ENCODE data around the gene MAF.

Gene MAF
- total RNA-seq: 181 to 236 (median 200) reads per million in 3 donors

DNA sequence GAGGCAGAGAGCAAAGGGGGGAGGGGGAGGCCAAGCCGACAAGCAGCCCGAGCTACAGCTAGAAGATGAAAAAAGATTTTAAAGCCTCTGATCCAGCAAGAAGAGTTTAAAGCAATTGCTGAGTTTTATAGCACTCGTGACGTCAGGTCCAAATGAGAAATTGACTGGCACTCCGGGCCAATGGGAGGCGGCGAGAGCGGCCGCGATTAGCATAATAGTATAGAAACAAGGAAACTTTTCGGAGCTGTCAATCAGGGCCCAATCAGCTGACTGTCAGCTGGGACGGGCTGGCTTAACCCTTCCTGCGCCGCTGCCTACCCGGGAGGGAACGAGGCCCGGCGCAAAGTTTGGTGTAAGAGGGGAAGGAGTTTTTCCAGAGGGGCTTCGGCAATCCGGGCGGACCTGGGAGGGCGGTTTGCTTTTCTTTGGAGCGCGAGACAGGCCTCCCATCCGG, at the start of gene MAF:
Gene MAF, minus strand, starts transcription at position 100 of the 454 bp plus-strand sequence. CDS start 835 bp downstream, outside the sequence.
- H3K36me3 ChIP-seq (ENCODE audit: control insufficient read depth, insufficient read depth, low read length): no peaks in the 10 kb centered on the region
- no peaks in the 10 kb centered on the region for H3K9me3 ChIP-seq (ENCODE audit: control insufficient read depth, low read length)
- peak within 1 kb of the TSS; percentile 87 for H3K4me3 ChIP-seq (ENCODE audit: insufficient read depth, low read depth, low read length, poor library complexity, severe bottlenecking)
- H3K27ac ChIP-seq (ENCODE audit: insufficient read depth, low read length, poor library complexity, severe bottlenecking): peak within 1 kb of the TSS; percentile 71
- H3K27me3 ChIP-seq (replicated peaks; ENCODE audit: control insufficient read depth, insufficient read depth, low read length, poor library complexity, severe bottlenecking): no peaks in the 10 kb centered on the region
- DNase-seq: peak; percentile 87 to 93 (median 90)
- H3K4me1 ChIP-seq (ENCODE audit: control insufficient read depth, insufficient read depth, low read length, poor library complexity, severe bottlenecking): no peaks in the 10 kb centered on the region

- H3K9me3 ChIP-seq (ENCODE audit: control insufficient read depth, low read length): no peaks in the 10 kb centered on the region
- DNase-seq: no peak
- no peak overlapping the region for H3K4me3 ChIP-seq (ENCODE audit: insufficient read depth, low read depth, low read length, poor library complexity, severe bottlenecking)
- H3K27me3 ChIP-seq (replicated peaks; ENCODE audit: control insufficient read depth, insufficient read depth, low read length, poor library complexity, severe bottlenecking): no peaks in the 10 kb centered on the region
- H3K4me1 ChIP-seq (ENCODE audit: control insufficient read depth, insufficient read depth, low read length, poor library complexity, severe bottlenecking): no peaks in the 10 kb centered on the region
- H3K27ac ChIP-seq (ENCODE audit: insufficient read depth, low read length, poor library complexity, severe bottlenecking): no peak overlapping the region
- H3K36me3 ChIP-seq (ENCODE audit: control insufficient read depth, insufficient read depth, low read length): no peaks in the 10 kb centered on the region
These were observed 48.3 kb upstream of the MAF start for GRCh38 chr16:79648826-79649225.

GRCh38 chr16:79647586-79647985, 47.0 kb upstream of the MAF start:
- no peak for DNase-seq
- Histone ChIP-seq H3K4me1 (ENCODE audit: control insufficient read depth, insufficient read depth, low read length, poor library complexity, severe bottlenecking) (no peaks in the 10 kb centered on the region), H3K4me3 (ENCODE audit: insufficient read depth, low read depth, low read length, poor library complexity, severe bottlenecking) (no peak overlapping the region), H3K27me3 (replicated peaks; ENCODE audit: control insufficient read depth, insufficient read depth, low read length, poor library complexity, severe bottlenecking) (no peaks in the 10 kb centered on the region), H3K27ac (ENCODE audit: insufficient read depth, low read length, poor library complexity, severe bottlenecking) (no peak overlapping the region), H3K9me3 (ENCODE audit: control insufficient read depth, low read length) (no peaks in the 10 kb centered on the region), H3K36me3 (ENCODE audit: control insufficient read depth, insufficient read depth, low read length) (no peaks in the 10 kb centered on the region)

- Histone ChIP-seq H3K27ac (ENCODE audit: insufficient read depth, low read length, poor library complexity, severe bottlenecking) (no peak overlapping the region), H3K27me3 (replicated peaks; ENCODE audit: control insufficient read depth, insufficient read depth, low read length, poor library complexity, severe bottlenecking) (no peaks in the 10 kb centered on the region), H3K4me1 (ENCODE audit: control insufficient read depth, insufficient read depth, low read length, poor library complexity, severe bottlenecking) (peaks cover 9% of the 10 kb centered on the region), H3K9me3 (ENCODE audit: control insufficient read depth, low read length) (no peaks in the 10 kb centered on the region), H3K4me3 (ENCODE audit: insufficient read depth, low read depth, low read length, poor library complexity, severe bottlenecking) (no peak overlapping the region), H3K36me3 (ENCODE audit: control insufficient read depth, insufficient read depth, low read length) (no peaks in the 10 kb centered on the region)
- no peak for DNase-seq
These were observed 45.2 kb upstream of the MAF start for GRCh38 chr16:79645701-79646100.

GRCh38 chr16:79644971-79645667, 44.6 kb upstream of the MAF start:
- Histone ChIP-seq H3K4me1 (ENCODE audit: control insufficient read depth, insufficient read depth, low read length, poor library complexity, severe bottlenecking) (peaks cover 13% of the 10 kb centered on the region), H3K4me3 (ENCODE audit: insufficient read depth, low read depth, low read length, poor library complexity, severe bottlenecking) (no peak overlapping the region), H3K27ac (ENCODE audit: insufficient read depth, low read length, poor library complexity, severe bottlenecking) (no peak overlapping the region), H3K9me3 (ENCODE audit: control insufficient read depth, low read length) (no peaks in the 10 kb centered on the region), H3K36me3 (ENCODE audit: control insufficient read depth, insufficient read depth, low read length) (no peaks in the 10 kb centered on the region), H3K27me3 (replicated peaks; ENCODE audit: control insufficient read depth, insufficient read depth, low read length, poor library complexity, severe bottlenecking) (no peaks in the 10 kb centered on the region)
- DNase-seq: no peak

GRCh38 chr16:79642652-79643051, 42.1 kb upstream of the MAF start:
- H3K27ac ChIP-seq (ENCODE audit: insufficient read depth, low read length, poor library complexity, severe bottlenecking): no peak overlapping the region
- peaks cover 18% of the 10 kb centered on the region for H3K4me1 ChIP-seq (ENCODE audit: control insufficient read depth, insufficient read depth, low read length, poor library complexity, severe bottlenecking)
- H3K9me3 ChIP-seq (ENCODE audit: control insufficient read depth, low read length): no peaks in the 10 kb centered on the region
- no peaks in the 10 kb centered on the region for H3K27me3 ChIP-seq (replicated peaks; ENCODE audit: control insufficient read depth, insufficient read depth, low read length, poor library complexity, severe bottlenecking)
- H3K4me3 ChIP-seq (ENCODE audit: insufficient read depth, low read depth, low read length, poor library complexity, severe bottlenecking): no peak overlapping the region
- no peaks in the 10 kb centered on the region for H3K36me3 ChIP-seq (ENCODE audit: control insufficient read depth, insufficient read depth, low read length)
- no peak for DNase-seq

DNA sequence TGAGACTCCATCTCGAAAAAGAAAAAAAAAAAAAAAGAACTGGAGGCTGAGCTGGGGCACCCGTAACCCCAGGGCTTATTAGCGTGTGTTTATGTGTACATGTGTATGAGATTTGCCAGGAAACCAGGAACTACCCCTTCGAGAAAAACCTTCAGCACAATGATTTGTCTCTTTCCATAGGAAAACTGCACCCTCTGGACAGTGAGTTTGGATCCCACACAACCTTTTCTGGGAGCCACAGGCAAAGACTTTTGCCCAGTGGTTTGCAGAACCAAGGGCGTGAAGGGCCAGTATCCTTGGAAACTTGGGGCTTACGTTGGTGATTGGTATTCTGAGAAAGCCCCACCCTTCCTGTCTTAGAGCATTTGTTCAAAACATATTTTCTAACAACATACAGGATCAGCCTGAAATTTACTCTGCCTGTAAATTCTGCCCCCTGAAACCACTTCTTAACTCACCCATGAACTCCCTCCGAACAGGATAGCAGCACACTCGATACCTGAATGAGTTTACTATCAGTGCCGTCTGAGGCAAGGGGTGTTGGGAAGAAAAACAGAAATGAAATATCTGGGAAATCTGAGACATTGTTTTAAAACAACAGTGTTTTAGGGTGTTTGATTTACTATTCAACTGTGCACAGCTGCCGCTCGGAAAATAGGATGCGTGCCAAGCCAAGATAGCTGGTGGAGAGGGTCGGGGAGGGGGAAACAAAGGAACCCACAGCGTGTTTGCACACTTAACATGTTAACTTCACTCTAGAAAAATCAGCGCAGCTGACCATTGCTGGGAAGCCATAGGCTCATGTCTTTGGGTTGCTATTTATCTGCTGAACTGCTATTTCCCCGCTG, 40.2 kb upstream of the MAF start:
- no peaks in the 10 kb centered on the region for H3K27me3 ChIP-seq (replicated peaks; ENCODE audit: control insufficient read depth, insufficient read depth, low read length, poor library complexity, severe bottlenecking)
- no peaks in the 10 kb centered on the region for H3K36me3 ChIP-seq (ENCODE audit: control insufficient read depth, insufficient read depth, low read length)
- H3K27ac ChIP-seq (ENCODE audit: insufficient read depth, low read length, poor library complexity, severe bottlenecking): peak overlapping the region; percentile 30
- H3K4me1 ChIP-seq (ENCODE audit: control insufficient read depth, insufficient read depth, low read length, poor library complexity, severe bottlenecking): peaks cover 18% of the 10 kb centered on the region
- H3K4me3 ChIP-seq (ENCODE audit: insufficient read depth, low read depth, low read length, poor library complexity, severe bottlenecking): peak overlapping the region; percentile 12
- DNase-seq: no peak
- no peaks in the 10 kb centered on the region for H3K9me3 ChIP-seq (ENCODE audit: control insufficient read depth, low read length)

DNA sequence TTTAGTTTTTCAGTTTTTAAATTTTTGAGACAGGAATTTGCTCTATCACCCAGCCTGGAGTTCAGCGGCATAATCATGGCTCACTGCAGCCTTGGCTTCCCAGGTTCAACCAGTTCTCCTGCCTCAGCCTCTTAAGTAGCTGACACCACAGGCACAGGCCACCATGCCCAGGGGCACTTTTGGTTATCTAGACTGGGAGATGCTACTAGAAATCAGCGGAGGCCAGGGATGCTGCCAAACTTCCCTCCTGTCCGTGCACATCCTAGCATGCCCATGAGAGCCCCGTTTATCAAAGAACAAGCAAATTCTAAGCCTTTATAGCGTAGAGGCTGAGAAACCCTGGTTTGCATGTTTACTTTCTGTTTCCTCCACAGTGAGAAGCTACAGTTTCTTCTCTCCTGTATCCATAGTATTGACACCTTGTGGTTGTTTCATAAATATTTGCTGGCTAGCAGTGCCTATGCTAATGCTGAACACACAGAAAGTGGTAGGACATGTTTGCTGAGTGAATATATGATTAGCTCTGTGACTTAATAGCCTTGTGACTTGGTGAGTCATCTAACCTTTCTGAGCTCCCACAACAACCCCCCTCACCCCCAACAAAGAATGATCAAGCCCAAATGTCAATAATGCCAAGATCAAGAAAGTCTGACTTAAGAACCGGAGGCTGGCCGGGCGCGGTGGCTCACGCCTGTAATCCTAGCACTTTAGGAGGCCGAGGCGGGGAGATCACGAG, 39.2 kb upstream of the MAF start:
- H3K4me1 ChIP-seq (ENCODE audit: control insufficient read depth, insufficient read depth, low read length, poor library complexity, severe bottlenecking): peaks cover 18% of the 10 kb centered on the region
- H3K4me3 ChIP-seq (ENCODE audit: insufficient read depth, low read depth, low read length, poor library complexity, severe bottlenecking): no peak overlapping the region
- H3K27ac ChIP-seq (ENCODE audit: insufficient read depth, low read length, poor library complexity, severe bottlenecking): no peak overlapping the region
- DNase-seq: peak in 1 of 3 donors; percentile 4
- no peaks in the 10 kb centered on the region for H3K9me3 ChIP-seq (ENCODE audit: control insufficient read depth, low read length)
- no peaks in the 10 kb centered on the region for H3K36me3 ChIP-seq (ENCODE audit: control insufficient read depth, insufficient read depth, low read length)
- H3K27me3 ChIP-seq (replicated peaks; ENCODE audit: control insufficient read depth, insufficient read depth, low read length, poor library complexity, severe bottlenecking): no peaks in the 10 kb centered on the region

DNA sequence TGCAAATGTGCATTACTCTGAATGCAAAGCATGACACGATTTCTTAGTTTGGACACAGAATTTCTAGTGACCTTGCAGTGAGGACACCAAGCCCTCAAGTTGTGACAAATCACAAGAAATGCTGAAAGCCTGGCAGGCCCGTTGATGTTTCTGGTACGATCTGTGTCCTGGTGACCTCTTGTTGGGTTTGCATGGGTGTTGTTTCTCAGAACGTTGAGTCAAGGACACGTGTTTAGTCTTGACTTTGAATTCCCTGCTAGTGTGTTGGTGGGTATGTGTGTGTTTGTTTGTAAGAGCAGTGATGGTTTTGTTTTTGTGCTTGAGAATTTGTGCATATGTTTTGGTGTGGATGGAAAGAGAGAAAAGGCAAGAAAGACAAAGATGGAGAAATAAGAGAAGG, 37.8 kb upstream of the MAF start:
- Histone ChIP-seq H3K27ac (ENCODE audit: insufficient read depth, low read length, poor library complexity, severe bottlenecking) (no peak overlapping the region), H3K27me3 (replicated peaks; ENCODE audit: control insufficient read depth, insufficient read depth, low read length, poor library complexity, severe bottlenecking) (no peaks in the 10 kb centered on the region), H3K4me1 (ENCODE audit: control insufficient read depth, insufficient read depth, low read length, poor library complexity, severe bottlenecking) (peaks cover 18% of the 10 kb centered on the region), H3K9me3 (ENCODE audit: control insufficient read depth, low read length) (no peaks in the 10 kb centered on the region), H3K36me3 (ENCODE audit: control insufficient read depth, insufficient read depth, low read length) (no peaks in the 10 kb centered on the region), H3K4me3 (ENCODE audit: insufficient read depth, low read depth, low read length, poor library complexity, severe bottlenecking) (no peak overlapping the region)
- no peak for DNase-seq

All from effector memory CD4-positive, alpha-beta T cell (primary cell).